Measurements from ENCODE around the gene RFT1.
"Not testable (repeated sequence)": the region's sequence is repeated elsewhere in the genome, so short reads cannot be mapped to it uniquely, and the experiment has no call there.

The RFT1 gene

GRCh38 chr3:53062905-53063304, 67.3 kb downstream of the RFT1 start:
- no peak overlapping the region for H3K4me3 ChIP-seq (ENCODE audit: low read depth in 1 of 2, low read length in 2 of 2)
- TF ChIP-seq EZH2 (IDR thresholded peaks at IDR 0.05; ENCODE audit: borderline replicate concordance, low read depth, low read length, severe bottlenecking) (no peak), CTCF (IDR thresholded peaks at IDR 0.05; ENCODE audit: borderline replicate concordance, extremely low read depth, low read length, poor library complexity, severe bottlenecking) (no peak)
- no peaks in the 10 kb centered on the region for H3K36me3 ChIP-seq (ENCODE audit: insufficient read depth, low read length)
- ATAC-seq (ENCODE audit: insufficient read depth, low read depth): no peak
- no peak overlapping the region for H3K4me2 ChIP-seq (ENCODE audit: insufficient read depth, low read length)
- no peak overlapping the region for H2AFZ ChIP-seq (ENCODE audit: low read depth, low read length)
- peaks cover 3% of the 10 kb centered on the region for H3K27me3 ChIP-seq (ENCODE audit: insufficient read depth, low read length, poor library complexity)
- no peak overlapping the region for H3K27ac ChIP-seq (ENCODE audit: low read length)
- no peaks in the 10 kb centered on the region for H4K20me1 ChIP-seq (ENCODE audit: insufficient read depth, low read length)
- no peaks in the 10 kb centered on the region for H3K79me2 ChIP-seq (ENCODE audit: insufficient read depth, low read length)
- no peak for DNase-seq
- no peaks in the 10 kb centered on the region for H3K9me3 ChIP-seq (ENCODE audit: insufficient read depth, low read length, severe bottlenecking)
- no peaks in the 10 kb centered on the region for H3K4me1 ChIP-seq (ENCODE audit: insufficient read depth, low read length)
- no peak overlapping the region for H3K9ac ChIP-seq (ENCODE audit: low read depth, low read length)

- DNase-seq (no peak), ATAC-seq (ENCODE audit: insufficient read depth, low read depth) (peak; percentile 63)
- H3K9ac ChIP-seq (ENCODE audit: low read depth, low read length): no peak overlapping the region
- H3K79me2 ChIP-seq (ENCODE audit: insufficient read depth, low read length): no peaks in the 10 kb centered on the region
- H3K27ac ChIP-seq (ENCODE audit: low read length): no peak overlapping the region
- H4K20me1 ChIP-seq (ENCODE audit: insufficient read depth, low read length): no peaks in the 10 kb centered on the region
- no peak overlapping the region for H2AFZ ChIP-seq (ENCODE audit: low read depth, low read length)
- H3K4me3 ChIP-seq (ENCODE audit: low read depth in 1 of 2, low read length in 2 of 2): no peak overlapping the region
- no peaks in the 10 kb centered on the region for H3K9me3 ChIP-seq (ENCODE audit: insufficient read depth, low read length, severe bottlenecking)
- TF ChIP-seq EZH2 (IDR thresholded peaks at IDR 0.05; ENCODE audit: borderline replicate concordance, low read depth, low read length, severe bottlenecking) (no peak), CTCF (IDR thresholded peaks at IDR 0.05; ENCODE audit: borderline replicate concordance, extremely low read depth, low read length, poor library complexity, severe bottlenecking) (peak; percentile 39)
- H3K36me3 ChIP-seq (ENCODE audit: insufficient read depth, low read length): no peaks in the 10 kb centered on the region
- no peak overlapping the region for H3K4me2 ChIP-seq (ENCODE audit: insufficient read depth, low read length)
- no peaks in the 10 kb centered on the region for H3K4me1 ChIP-seq (ENCODE audit: insufficient read depth, low read length)
- no peaks in the 10 kb centered on the region for H3K27me3 ChIP-seq (ENCODE audit: insufficient read depth, low read length, poor library complexity)
Measured at GRCh38 chr3:53056442-53056841, 73.8 kb downstream of the RFT1 start.

GRCh38 chr3:53054233-53054632, 76.0 kb downstream of the RFT1 start:
- H3K27me3 ChIP-seq (ENCODE audit: insufficient read depth, low read length, poor library complexity); H3K27ac ChIP-seq (ENCODE audit: low read length); ATAC-seq (ENCODE audit: insufficient read depth, low read depth); H3K36me3 ChIP-seq (ENCODE audit: insufficient read depth, low read length); H3K4me2 ChIP-seq (ENCODE audit: insufficient read depth, low read length); H3K9ac ChIP-seq (ENCODE audit: low read depth, low read length); H2AFZ ChIP-seq (ENCODE audit: low read depth, low read length); H3K9me3 ChIP-seq (ENCODE audit: insufficient read depth, low read length, severe bottlenecking); H3K4me1 ChIP-seq (ENCODE audit: insufficient read depth, low read length); H4K20me1 ChIP-seq (ENCODE audit: insufficient read depth, low read length); H3K79me2 ChIP-seq (ENCODE audit: insufficient read depth, low read length); H3K4me3 ChIP-seq (ENCODE audit: low read depth in 1 of 2, low read length in 2 of 2): not testable (repeated sequence)
- peak; percentile 0 for DNase-seq

- H4K20me1 ChIP-seq (ENCODE audit: insufficient read depth, low read length): no peaks in the 10 kb centered on the region
- DNase-seq (no peak), ATAC-seq (ENCODE audit: insufficient read depth, low read depth) (no peak)
- no peak overlapping the region for H3K4me3 ChIP-seq (ENCODE audit: low read depth in 1 of 2, low read length in 2 of 2)
- H3K4me2 ChIP-seq (ENCODE audit: insufficient read depth, low read length): no peak overlapping the region
- H3K79me2 ChIP-seq (ENCODE audit: insufficient read depth, low read length): no peaks in the 10 kb centered on the region
- H3K27me3 ChIP-seq (ENCODE audit: insufficient read depth, low read length, poor library complexity): no peaks in the 10 kb centered on the region
- H2AFZ ChIP-seq (ENCODE audit: low read depth, low read length): no peak overlapping the region
- H3K27ac ChIP-seq (ENCODE audit: low read length): no peak overlapping the region
- H3K9ac ChIP-seq (ENCODE audit: low read depth, low read length): no peak overlapping the region
- no peaks in the 10 kb centered on the region for H3K9me3 ChIP-seq (ENCODE audit: insufficient read depth, low read length, severe bottlenecking)
- TF ChIP-seq CTCF (IDR thresholded peaks at IDR 0.05; ENCODE audit: borderline replicate concordance, extremely low read depth, low read length, poor library complexity, severe bottlenecking): no peak
- TF ChIP-seq EZH2 (IDR thresholded peaks at IDR 0.05; ENCODE audit: borderline replicate concordance, low read depth, low read length, severe bottlenecking): no peak
- H3K36me3 ChIP-seq (ENCODE audit: insufficient read depth, low read length): no peaks in the 10 kb centered on the region
- H3K4me1 ChIP-seq (ENCODE audit: insufficient read depth, low read length): no peaks in the 10 kb centered on the region
Measured at GRCh38 chr3:53051929-53052328, 78.3 kb downstream of the RFT1 start.

All from DND-41 (cell line).